Panc1 (cell line): ENCODE results near the gene TNN. TPM values are rescaled to one million over a fixed set of nuclear protein-coding genes. Genes with fewer than 3 reads are reported as not detected.

Experiments
- ATAC-seq: fragments of 200-7000 bp; cut with Tn5 transposase; 2 replicates; pipeline ENCODE4 v1.9.1; 2020; ENCODE audit warnings: mild to moderate bottlenecking, moderate library complexity
- BruUV-seq: library from RNA; stranded (reverse); fragments of 400-500 nt; replicated peaks from 2 replicates; lab custom pipeline; 2021; lab: Mats Ljungman, UMichigan
- CTCF ChIA-PET: fragments of 300-600 bp; sonication (Branson Sonifier 250); formaldehyde crosslinking; loops from one replicate; lab custom pipeline; 2022; ENCODE audit warnings: antibody characterized with exemption; lab: Charles Lee
- POLR2A ChIA-PET: fragments of 300-600 bp; sonication (Branson Sonifier 250); formaldehyde crosslinking; loops from one replicate; lab custom pipeline; 2022; ENCODE audit warnings: antibody characterized with exemption; lab: Charles Lee
- DNase-seq: peaks from one replicate; pipeline ENCODE4 v3.0.0-alpha.2; 2010; ENCODE audit warnings: low read depth, low spot score
- H3K27ac ChIP-seq: 2 replicates; pipeline ENCODE4 v1.5.1; 2011; ENCODE audit warnings: mild to moderate bottlenecking, low read length, inconsistent platforms
- H3K27me3 ChIP-seq: fragments of 200-500 bp; sonication (Bioruptor generic); 2 replicates; pipeline ENCODE4 v1.6.0; 2014; ENCODE audit warnings: low read length, inconsistent platforms; ENCODE audit not compliant: control insufficient read depth, insufficient read depth
- H3K36me3 ChIP-seq: fragments of 200-500 bp; sonication (Bioruptor generic); 2 replicates; pipeline ENCODE4 v1.5.1; 2014; ENCODE audit warnings: inconsistent platforms, mild to moderate bottlenecking, low read length, moderate library complexity; ENCODE audit not compliant: control insufficient read depth, insufficient read depth
- H3K4me1 ChIP-seq: 2 replicates; pipeline ENCODE4 v1.5.1; 2011; ENCODE audit warnings: inconsistent platforms, mild to moderate bottlenecking, low read length, moderate library complexity; ENCODE audit not compliant: control insufficient read depth, insufficient read depth
- H3K4me3 ChIP-seq, 2 experiments: 2 replicates each; pipeline ENCODE4 v1.5.1; 2011 to 2012; ENCODE audit warnings: low read depth in 2 of 2, low read length in 2 of 2, mild to moderate bottlenecking in 2 of 2, inconsistent platforms in 1 of 2, moderate library complexity in 1 of 2
- H3K9me3 ChIP-seq: fragments of 200-500 bp; sonication (Bioruptor generic); 2 replicates; pipeline ENCODE4 v1.5.1; 2014; ENCODE audit warnings: low read depth, mild to moderate bottlenecking, inconsistent platforms, low read length, moderate library complexity; ENCODE audit not compliant: control insufficient read depth, insufficient read depth
- POLR2AphosphoS5 ChIP-seq: IDR thresholded peaks from 2 replicates; pipeline ENCODE4 v1.6.1; 2012; ENCODE audit warnings: mild to moderate bottlenecking, low read depth, low read length, moderate library complexity
- SIN3A ChIP-seq: IDR thresholded peaks from 2 replicates; pipeline ENCODE4 v1.6.1; 2012; ENCODE audit warnings: low read depth, mild to moderate bottlenecking, low read length, moderate library complexity, borderline replicate concordance; ENCODE audit not compliant: insufficient read depth
- TCF7L2 ChIP-seq: IDR thresholded peaks from 2 replicates; pipeline ENCODE4 v1.6.1; 2011; ENCODE audit warnings: mild to moderate bottlenecking, low read depth, low read length, inconsistent platforms
- in situ Hi-C: cut with HindIII; loops from 2 replicates; pipeline ENCODE4 v1.10.0; 2016; ENCODE audit warnings: low sequenced_read_pairs, low pct_unique_long_range_greater_than_20kb
- intact Hi-C: fragments of 100-400 bp; cut with micrococcal nuclease; formaldehyde crosslinking; loops from one replicate; pipeline ENCODE4 v1.10.0; 2022; ENCODE audit not compliant: unreplicated experiment
- total RNA-seq: library from RNA; stranded (reverse); gene quantifications from one replicate; pipeline ENCODE4 v1.2.1, GENCODE V29; 2021; ENCODE audit not compliant: unreplicated experiment
- TF ChIP-seq, protein P1 (sequence below), 2 experiments: IDR thresholded peaks; 2 replicates each; pipeline ENCODE4 v1.6.1; 2011 to 2012; ENCODE audit warnings: low read depth in 2 of 2, control low read depth in 1 of 2, low read length in 1 of 2, mild to moderate bottlenecking in 1 of 2, moderate library complexity in 1 of 2; ENCODE audit not compliant: insufficient read depth in 1 of 2
- TF ChIP-seq, protein P2 (sequence below): fragments of 450-650 bp; IDR thresholded peaks from 2 replicates; pipeline ENCODE4 v1.5.1; 2017; ENCODE audit warnings: mild to moderate bottlenecking

The TNN gene
- total RNA-seq, 1 experiment from 2014 or later: not detected

DNA sequence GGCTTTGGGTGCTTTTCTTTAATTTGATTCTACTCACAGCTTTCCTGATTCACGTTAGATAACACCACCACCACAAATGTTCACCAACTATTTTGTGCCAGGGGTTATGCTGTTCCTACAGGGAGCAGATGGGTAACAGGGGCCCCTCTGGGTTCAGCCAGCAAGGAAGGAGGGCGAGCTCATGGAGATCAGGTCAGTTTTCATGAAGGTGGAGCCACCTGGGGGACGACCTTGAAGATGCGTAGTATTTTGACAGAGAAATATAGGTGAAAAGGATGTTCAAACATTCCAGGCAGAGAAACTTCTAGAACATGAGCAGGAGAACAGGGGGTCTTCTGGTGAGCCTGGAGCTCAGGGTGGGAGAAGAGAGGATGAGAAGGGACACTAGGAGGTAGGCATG is 96.1 kb downstream of the TNN start:
- intact Hi-C loops: no loop called here

DNA sequence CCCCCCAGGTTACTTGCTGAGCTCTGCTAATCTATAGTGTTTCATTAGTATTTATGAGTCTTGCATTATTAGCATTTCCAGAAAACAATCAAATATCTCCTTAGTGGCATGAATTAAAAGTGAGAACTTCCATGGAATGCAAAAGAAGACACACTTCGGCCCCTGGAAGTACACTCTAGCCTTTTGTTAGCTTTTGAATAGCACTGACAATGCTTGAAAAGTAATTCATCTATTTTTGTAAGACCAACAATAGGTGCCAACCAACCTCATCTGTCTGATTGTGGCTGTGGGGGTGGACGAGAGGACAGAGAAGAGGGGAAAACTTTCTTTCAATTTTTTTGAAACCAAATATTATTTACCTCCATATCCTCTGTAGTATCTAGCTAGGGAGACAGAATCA is 97.1 kb downstream of the TNN start:
- ChIA-PET CTCF (no interaction called here), POLR2A (no interaction called here)
- H3K27me3 ChIP-seq: no peaks in the 10 kb centered on the region; the same call in 1 of the 2 replicates
- H3K9me3 ChIP-seq: no peaks in the 10 kb centered on the region
- no peak overlapping the region for H3K4me3 ChIP-seq
- no TSS peak for BruUV-seq
- intact Hi-C loops: no loop called here
- no peak for ATAC-seq
- H3K36me3 ChIP-seq: no peaks in the 10 kb centered on the region
- no peak for DNase-seq
- H3K4me1 ChIP-seq: no peaks in the 10 kb centered on the region
- in situ Hi-C loops: no loop called here
- TF ChIP-seq, protein P1, sequence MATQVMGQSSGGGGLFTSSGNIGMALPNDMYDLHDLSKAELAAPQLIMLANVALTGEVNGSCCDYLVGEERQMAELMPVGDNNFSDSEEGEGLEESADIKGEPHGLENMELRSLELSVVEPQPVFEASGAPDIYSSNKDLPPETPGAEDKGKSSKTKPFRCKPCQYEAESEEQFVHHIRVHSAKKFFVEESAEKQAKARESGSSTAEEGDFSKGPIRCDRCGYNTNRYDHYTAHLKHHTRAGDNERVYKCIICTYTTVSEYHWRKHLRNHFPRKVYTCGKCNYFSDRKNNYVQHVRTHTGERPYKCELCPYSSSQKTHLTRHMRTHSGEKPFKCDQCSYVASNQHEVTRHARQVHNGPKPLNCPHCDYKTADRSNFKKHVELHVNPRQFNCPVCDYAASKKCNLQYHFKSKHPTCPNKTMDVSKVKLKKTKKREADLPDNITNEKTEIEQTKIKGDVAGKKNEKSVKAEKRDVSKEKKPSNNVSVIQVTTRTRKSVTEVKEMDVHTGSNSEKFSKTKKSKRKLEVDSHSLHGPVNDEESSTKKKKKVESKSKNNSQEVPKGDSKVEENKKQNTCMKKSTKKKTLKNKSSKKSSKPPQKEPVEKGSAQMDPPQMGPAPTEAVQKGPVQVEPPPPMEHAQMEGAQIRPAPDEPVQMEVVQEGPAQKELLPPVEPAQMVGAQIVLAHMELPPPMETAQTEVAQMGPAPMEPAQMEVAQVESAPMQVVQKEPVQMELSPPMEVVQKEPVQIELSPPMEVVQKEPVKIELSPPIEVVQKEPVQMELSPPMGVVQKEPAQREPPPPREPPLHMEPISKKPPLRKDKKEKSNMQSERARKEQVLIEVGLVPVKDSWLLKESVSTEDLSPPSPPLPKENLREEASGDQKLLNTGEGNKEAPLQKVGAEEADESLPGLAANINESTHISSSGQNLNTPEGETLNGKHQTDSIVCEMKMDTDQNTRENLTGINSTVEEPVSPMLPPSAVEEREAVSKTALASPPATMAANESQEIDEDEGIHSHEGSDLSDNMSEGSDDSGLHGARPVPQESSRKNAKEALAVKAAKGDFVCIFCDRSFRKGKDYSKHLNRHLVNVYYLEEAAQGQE (IDR thresholded peaks at IDR 0.05; ENCODE audit: insufficient read depth in 1 of 2, low read depth in 2 of 2, low read length in 1 of 2): no peak
- TF ChIP-seq TCF7L2: no peak
- TF ChIP-seq, protein P2, sequence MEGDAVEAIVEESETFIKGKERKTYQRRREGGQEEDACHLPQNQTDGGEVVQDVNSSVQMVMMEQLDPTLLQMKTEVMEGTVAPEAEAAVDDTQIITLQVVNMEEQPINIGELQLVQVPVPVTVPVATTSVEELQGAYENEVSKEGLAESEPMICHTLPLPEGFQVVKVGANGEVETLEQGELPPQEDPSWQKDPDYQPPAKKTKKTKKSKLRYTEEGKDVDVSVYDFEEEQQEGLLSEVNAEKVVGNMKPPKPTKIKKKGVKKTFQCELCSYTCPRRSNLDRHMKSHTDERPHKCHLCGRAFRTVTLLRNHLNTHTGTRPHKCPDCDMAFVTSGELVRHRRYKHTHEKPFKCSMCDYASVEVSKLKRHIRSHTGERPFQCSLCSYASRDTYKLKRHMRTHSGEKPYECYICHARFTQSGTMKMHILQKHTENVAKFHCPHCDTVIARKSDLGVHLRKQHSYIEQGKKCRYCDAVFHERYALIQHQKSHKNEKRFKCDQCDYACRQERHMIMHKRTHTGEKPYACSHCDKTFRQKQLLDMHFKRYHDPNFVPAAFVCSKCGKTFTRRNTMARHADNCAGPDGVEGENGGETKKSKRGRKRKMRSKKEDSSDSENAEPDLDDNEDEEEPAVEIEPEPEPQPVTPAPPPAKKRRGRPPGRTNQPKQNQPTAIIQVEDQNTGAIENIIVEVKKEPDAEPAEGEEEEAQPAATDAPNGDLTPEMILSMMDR: no peak
- TF ChIP-seq POLR2AphosphoS5: no peak
- TF ChIP-seq SIN3A: no peak
- H3K27ac ChIP-seq: no peak overlapping the region

More for the DNA sequence above, 96.1 kb downstream of the TNN start:
- no peak for DNase-seq
- Histone ChIP-seq H3K27ac (no peak overlapping the region), H3K9me3 (no peaks in the 10 kb centered on the region), H3K27me3 (no peaks in the 10 kb centered on the region), H3K36me3 (no peaks in the 10 kb centered on the region), H3K4me3 (no peak overlapping the region), H3K4me1 (no peaks in the 10 kb centered on the region)
- in situ Hi-C loops: no loop called here
- BruUV-seq: no TSS peak
- TF ChIP-seq, protein P2: no peak; the same call in 1 of the 2 replicates
- TF ChIP-seq, protein P1 (IDR thresholded peaks at IDR 0.05; ENCODE audit: insufficient read depth in 1 of 2, low read depth in 2 of 2, low read length in 1 of 2): no peak
- TF ChIP-seq SIN3A (no peak), POLR2AphosphoS5 (no peak), TCF7L2 (no peak)
- ATAC-seq: no peak
- CTCF ChIA-PET: no interaction called here
- POLR2A ChIA-PET: no interaction called here
